Liver (tissue), 9 donors: ENCODE data around the gene AGAP4. TPM values are rescaled to one million over a fixed set of nuclear protein-coding genes. Genes with fewer than 3 reads are reported as not detected.
"Not testable (repeated sequence)": the region's sequence is repeated elsewhere in the genome, so short reads cannot be mapped to it uniquely, and the experiment has no call there.

ENCODE experiments used
- DNase-seq: peaks from one replicate; pipeline ENCODE4 v3.0.0-alpha.2; 2017; ENCODE audit warnings: low spot score
- H3K27ac ChIP-seq, 2 donors: one replicate each; pipeline ENCODE4 v1.7.0; 2013; ENCODE audit warnings: inconsistent platforms in 2 of 2, low read length in 2 of 2, control low read depth in 1 of 2, low read depth in 1 of 2, mild to moderate bottlenecking in 1 of 2
- H3K27me3 ChIP-seq, 4 donors: one replicate each; pipeline versions ENCODE4 v1.6.1 to v1.7.0; 2013; ENCODE audit warnings: low read length in 3 of 4, inconsistent platforms in 1 of 4, mild to moderate bottlenecking in 1 of 4, moderate library complexity in 1 of 4; ENCODE audit not compliant: control insufficient read depth in 4 of 4, insufficient read depth in 4 of 4
- H3K36me3 ChIP-seq, 4 donors: one replicate each; pipeline versions ENCODE4 v1.6.1 to v1.7.0; 2013; ENCODE audit warnings: low read length in 3 of 4, mild to moderate bottlenecking in 3 of 4, low read depth in 1 of 4, moderate library complexity in 1 of 4; ENCODE audit not compliant: control insufficient read depth in 4 of 4, insufficient read depth in 3 of 4
- H3K4me1 ChIP-seq, 4 donors: one replicate each; pipeline versions ENCODE4 v1.6.1 to v1.7.0; 2013; ENCODE audit warnings: low read length in 3 of 4, mild to moderate bottlenecking in 3 of 4, moderate library complexity in 1 of 4; ENCODE audit not compliant: control insufficient read depth in 4 of 4, insufficient read depth in 4 of 4
- H3K4me3 ChIP-seq, 3 donors: one replicate each; pipeline versions ENCODE4 v1.6.1 to v1.7.0; 2013; ENCODE audit warnings: low read length in 3 of 3, control low read depth in 1 of 3, low read depth in 1 of 3, mild to moderate bottlenecking in 1 of 3
- H3K9ac ChIP-seq, 2 donors: one replicate each; pipeline ENCODE4 v1.7.0; 2013; ENCODE audit warnings: low read length in 2 of 2, mild to moderate bottlenecking in 2 of 2, moderate library complexity in 2 of 2, control low read depth in 1 of 2, low read depth in 1 of 2
- H3K9me3 ChIP-seq, 4 donors: one replicate each; pipeline versions ENCODE4 v1.6.1 to v1.7.0; 2013; ENCODE audit warnings: low read length in 3 of 4; ENCODE audit not compliant: control insufficient read depth in 4 of 4
- EGR1 ChIP-seq, 2 donors: IDR thresholded peaks; 2 replicates each; pipeline ENCODE4 v1.6.1; 2016 to 2018; ENCODE audit warnings: antibody characterized with exemption in 2 of 2, low read depth in 2 of 2
- FOXA1 ChIP-seq: IDR thresholded peaks from 2 replicates; pipeline ENCODE4 v1.6.1; 2016; ENCODE audit warnings: antibody characterized with exemption
- FOXA2 ChIP-seq: IDR thresholded peaks from 2 replicates; pipeline ENCODE4 v1.6.1; 2016; ENCODE audit warnings: antibody characterized with exemption
- GABPA ChIP-seq, 2 donors: IDR thresholded peaks in 1 of 2; conservative IDR thresholded peaks in 1 of 2; 2 replicates each; pipeline ENCODE4 v1.6.1; 2016; ENCODE audit warnings: antibody characterized with exemption in 2 of 2, mild to moderate bottlenecking in 1 of 2, moderate library complexity in 1 of 2
- HNF4A ChIP-seq, 2 donors: conservative IDR thresholded peaks; 2 replicates each; pipeline ENCODE4 v1.6.1; 2016; ENCODE audit warnings: antibody characterized with exemption in 2 of 2, mild to moderate bottlenecking in 2 of 2
- HNF4G ChIP-seq: IDR thresholded peaks from 2 replicates; pipeline ENCODE4 v1.6.1; 2016; ENCODE audit warnings: antibody characterized with exemption
- JUND ChIP-seq, 2 donors: IDR thresholded peaks; 2 replicates each; pipeline ENCODE4 v1.6.1; 2016; ENCODE audit warnings: antibody characterized with exemption in 2 of 2
- NR2F2 ChIP-seq: IDR thresholded peaks from 2 replicates; pipeline ENCODE4 v1.6.1; 2016; ENCODE audit warnings: antibody characterized with exemption
- RAD21 ChIP-seq, 2 donors: IDR thresholded peaks; 2 replicates each; pipeline ENCODE4 v1.6.1; 2016; ENCODE audit warnings: antibody characterized with exemption in 2 of 2, mild to moderate bottlenecking in 2 of 2
- RXRA ChIP-seq, 2 donors: IDR thresholded peaks; 2 replicates each; pipeline ENCODE4 v1.6.1; 2017 to 2018; ENCODE audit warnings: antibody characterized with exemption in 2 of 2, mild to moderate bottlenecking in 1 of 2
- SP1 ChIP-seq: IDR thresholded peaks from 2 replicates; pipeline ENCODE4 v1.6.1; 2018; ENCODE audit warnings: antibody characterized with exemption, mild to moderate bottlenecking
- TAF1 ChIP-seq: conservative IDR thresholded peaks from 2 replicates; pipeline ENCODE4 v1.6.1; 2016; ENCODE audit warnings: antibody characterized with exemption, mild to moderate bottlenecking
- YY1 ChIP-seq: IDR thresholded peaks from 2 replicates; pipeline ENCODE4 v1.6.1; 2016; ENCODE audit warnings: antibody characterized with exemption, mild to moderate bottlenecking
- WGBS: extraction: QIAGEN DNeasy Blood & Tissue Kit; methylation state at CpG from one replicate; pipeline ENCODE4 v1.1.7; 2013; 5-methylcytosine and 5-hydroxymethylcytosine counted together
- polyA plus RNA-seq, 2 donors: library from polyadenylated mRNA; stranded (reverse) in 1 of 2; unstranded in 1 of 2; fragments of 200-250 nt in 1 of 2; fragments of >200 nt in 1 of 2; fragmentation: Nextera tagmentation in 1 of 2; extraction: Ambion mirVana in 1 of 2; gene quantifications; one replicate each; pipeline versions ENCODE4 v1.2.1 to v1.2.3, GENCODE V29; 2013 to 2015
- total RNA-seq, 2 donors: library from RNA; depleted of rRNA; stranded (reverse); fragments of >200 nt; gene quantifications; one replicate each; pipeline ENCODE4 v1.2.3, GENCODE V29; 2014
- TF ChIP-seq, protein P1 (sequence below): IDR thresholded peaks from 2 replicates; pipeline ENCODE4 v1.6.1; 2016; ENCODE audit warnings: antibody characterized with exemption
- TF ChIP-seq, protein P2 (sequence below): IDR thresholded peaks from 2 replicates; pipeline ENCODE4 v1.6.1; 2016; ENCODE audit warnings: antibody characterized with exemption
- TF ChIP-seq, protein P3 (sequence below): IDR thresholded peaks from 2 replicates; pipeline ENCODE4 v1.6.1; 2016; ENCODE audit warnings: antibody characterized with exemption, mild to moderate bottlenecking
- TF ChIP-seq, protein P4 (sequence below): IDR thresholded peaks from 2 replicates; pipeline ENCODE4 v1.6.1; 2016; ENCODE audit warnings: antibody characterized with exemption
- TF ChIP-seq, protein P5 (sequence below): fragments of 150-350 bp; IDR thresholded peaks from 2 replicates; pipeline ENCODE4 v1.5.1; 2017; ENCODE audit warnings: improper control_type of control experiment, low read depth, low read length; ENCODE audit not compliant: missing input control
- donor health status: healthy.
- donor health status: healthy.
- donor health status: healthy.
- donor health status: healthy.
- donor health status: healthy.

Gene AGAP4
- total and polyA plus RNA-seq, 4 donors = 1.9 to 6.6 (median 4.2) TPM

DNA sequence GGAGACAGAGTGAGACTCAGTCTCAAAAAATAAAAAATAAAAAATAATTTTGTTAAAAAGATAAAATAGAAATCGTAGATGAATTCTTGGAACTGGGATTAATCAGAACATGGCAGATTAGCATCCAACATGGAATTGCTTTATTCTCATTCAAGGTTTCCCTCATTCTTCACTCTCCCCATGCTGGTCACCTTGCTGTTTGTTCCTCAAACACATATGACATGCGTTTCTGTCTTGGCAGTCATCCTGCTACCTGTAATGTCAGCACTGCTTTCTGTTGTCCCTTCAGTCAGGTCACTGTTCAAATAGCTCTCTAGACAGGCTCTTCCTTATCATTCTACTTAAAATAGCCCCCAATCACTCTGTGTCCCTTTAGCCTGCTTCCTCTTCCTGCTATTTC lies 24.4 kb downstream of the AGAP4 start:
- not testable (repeated sequence) for H3K9ac ChIP-seq, H3K27ac ChIP-seq, H3K9me3 ChIP-seq, H3K4me3 ChIP-seq, H3K27me3 ChIP-seq, H3K4me1 ChIP-seq, H3K36me3 ChIP-seq, DNase-seq
- WGBS = 54% methylated on average over 2 of the region's 2 CpGs

DNA sequence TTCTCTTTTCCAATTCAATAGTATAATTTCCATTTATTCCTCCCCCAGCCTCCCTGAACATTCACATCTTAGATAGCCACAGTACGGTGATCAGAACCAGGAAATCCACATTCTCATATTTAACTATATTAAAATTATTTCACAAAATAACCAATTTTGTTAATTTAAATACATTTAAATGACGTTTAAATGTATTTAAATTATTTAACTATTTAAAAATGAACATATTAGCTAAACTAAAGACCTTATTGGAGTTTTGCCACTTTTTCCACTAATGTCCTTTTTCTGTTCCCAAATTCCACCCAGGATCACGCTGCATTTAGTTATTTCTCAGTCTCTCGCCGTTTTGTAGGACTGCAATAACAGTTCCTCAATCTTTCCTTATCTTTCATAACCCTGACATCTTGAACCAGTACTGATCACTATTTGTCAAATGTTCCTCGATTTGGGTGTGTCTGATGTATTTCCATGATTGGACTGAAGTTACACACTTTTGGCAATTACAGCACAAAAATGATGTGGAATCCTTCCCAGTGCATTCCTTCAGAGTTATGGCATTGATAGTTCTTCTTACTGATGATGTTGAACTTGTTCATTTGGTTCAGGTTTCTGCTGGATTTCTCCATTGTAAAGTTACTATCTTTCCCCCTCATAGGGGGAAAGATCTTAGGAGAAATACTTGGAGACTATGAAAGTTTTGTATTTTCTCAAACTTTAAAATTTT lies 27.0 kb downstream of the AGAP4 start:
- H3K4me1 ChIP-seq, H3K9me3 ChIP-seq, H3K36me3 ChIP-seq, H3K9ac ChIP-seq, H3K4me3 ChIP-seq, H3K27me3 ChIP-seq, DNase-seq, H3K27ac ChIP-seq: not testable (repeated sequence)
- 79% methylated on average over 6 of the region's 6 CpGs for WGBS

DNA sequence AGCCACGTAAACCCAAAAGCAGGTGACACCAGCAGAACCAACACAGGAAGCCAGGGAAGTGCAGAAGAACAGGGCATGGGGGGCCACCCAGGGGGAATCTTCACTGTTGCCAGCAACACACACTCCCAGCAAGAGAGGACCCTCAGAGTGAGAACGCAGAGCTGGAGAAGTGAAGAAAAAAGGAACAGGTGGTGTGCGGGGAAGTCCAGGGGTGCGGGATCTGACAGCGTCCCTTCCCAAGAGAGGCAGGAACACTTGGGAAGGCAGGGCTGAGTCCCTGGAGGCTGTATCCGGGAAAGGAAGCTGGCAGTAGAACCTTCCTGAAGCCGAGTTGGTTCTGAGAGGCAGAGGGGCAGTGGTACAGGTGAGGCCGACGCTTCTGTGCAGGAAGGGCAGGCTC lies 27.7 kb downstream of the AGAP4 start:
- DNase-seq = no peak
- Histone ChIP-seq H3K36me3 (no peaks in the 10 kb centered on the region), H3K27ac (no peak overlapping the region), H3K27me3 (no peaks in the 10 kb centered on the region), H3K9me3 (no peaks in the 10 kb centered on the region), H3K4me1 (no peaks in the 10 kb centered on the region), H3K4me3 (no peak overlapping the region), H3K9ac (no peak overlapping the region)
- WGBS = 78% methylated on average over 9 of the region's 9 CpGs
- TF ChIP-seq, protein P1, sequence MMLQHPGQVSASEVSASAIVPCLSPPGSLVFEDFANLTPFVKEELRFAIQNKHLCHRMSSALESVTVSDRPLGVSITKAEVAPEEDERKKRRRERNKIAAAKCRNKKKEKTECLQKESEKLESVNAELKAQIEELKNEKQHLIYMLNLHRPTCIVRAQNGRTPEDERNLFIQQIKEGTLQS = no peak
- TF ChIP-seq, protein P2, sequence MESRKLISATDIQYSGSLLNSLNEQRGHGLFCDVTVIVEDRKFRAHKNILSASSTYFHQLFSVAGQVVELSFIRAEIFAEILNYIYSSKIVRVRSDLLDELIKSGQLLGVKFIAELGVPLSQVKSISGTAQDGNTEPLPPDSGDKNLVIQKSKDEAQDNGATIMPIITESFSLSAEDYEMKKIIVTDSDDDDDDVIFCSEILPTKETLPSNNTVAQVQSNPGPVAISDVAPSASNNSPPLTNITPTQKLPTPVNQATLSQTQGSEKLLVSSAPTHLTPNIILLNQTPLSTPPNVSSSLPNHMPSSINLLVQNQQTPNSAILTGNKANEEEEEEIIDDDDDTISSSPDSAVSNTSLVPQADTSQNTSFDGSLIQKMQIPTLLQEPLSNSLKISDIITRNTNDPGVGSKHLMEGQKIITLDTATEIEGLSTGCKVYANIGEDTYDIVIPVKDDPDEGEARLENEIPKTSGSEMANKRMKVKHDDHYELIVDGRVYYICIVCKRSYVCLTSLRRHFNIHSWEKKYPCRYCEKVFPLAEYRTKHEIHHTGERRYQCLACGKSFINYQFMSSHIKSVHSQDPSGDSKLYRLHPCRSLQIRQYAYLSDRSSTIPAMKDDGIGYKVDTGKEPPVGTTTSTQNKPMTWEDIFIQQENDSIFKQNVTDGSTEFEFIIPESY = no peak
- TF ChIP-seq RXRA (IDR thresholded peaks at IDR 0.05) (no peak), EGR1 (IDR thresholded peaks at IDR 0.05; ENCODE audit: low read depth in 2 of 2) (no peak), FOXA2 (no peak), TAF1 (no peak), HNF4G (no peak), YY1 (no peak), FOXA1 (no peak), JUND (IDR thresholded peaks at IDR 0.05) (no peak), SP1 (no peak), RAD21 (IDR thresholded peaks at IDR 0.05) (no peak), GABPA (IDR thresholded peaks at IDR 0.05 in 1 of 2, conservative IDR thresholded peaks at IDR 0.05 in 1 of 2) (no peak), NR2F2 (no peak), HNF4A (conservative IDR thresholded peaks at IDR 0.05) (no peak)
- TF ChIP-seq, protein P3, sequence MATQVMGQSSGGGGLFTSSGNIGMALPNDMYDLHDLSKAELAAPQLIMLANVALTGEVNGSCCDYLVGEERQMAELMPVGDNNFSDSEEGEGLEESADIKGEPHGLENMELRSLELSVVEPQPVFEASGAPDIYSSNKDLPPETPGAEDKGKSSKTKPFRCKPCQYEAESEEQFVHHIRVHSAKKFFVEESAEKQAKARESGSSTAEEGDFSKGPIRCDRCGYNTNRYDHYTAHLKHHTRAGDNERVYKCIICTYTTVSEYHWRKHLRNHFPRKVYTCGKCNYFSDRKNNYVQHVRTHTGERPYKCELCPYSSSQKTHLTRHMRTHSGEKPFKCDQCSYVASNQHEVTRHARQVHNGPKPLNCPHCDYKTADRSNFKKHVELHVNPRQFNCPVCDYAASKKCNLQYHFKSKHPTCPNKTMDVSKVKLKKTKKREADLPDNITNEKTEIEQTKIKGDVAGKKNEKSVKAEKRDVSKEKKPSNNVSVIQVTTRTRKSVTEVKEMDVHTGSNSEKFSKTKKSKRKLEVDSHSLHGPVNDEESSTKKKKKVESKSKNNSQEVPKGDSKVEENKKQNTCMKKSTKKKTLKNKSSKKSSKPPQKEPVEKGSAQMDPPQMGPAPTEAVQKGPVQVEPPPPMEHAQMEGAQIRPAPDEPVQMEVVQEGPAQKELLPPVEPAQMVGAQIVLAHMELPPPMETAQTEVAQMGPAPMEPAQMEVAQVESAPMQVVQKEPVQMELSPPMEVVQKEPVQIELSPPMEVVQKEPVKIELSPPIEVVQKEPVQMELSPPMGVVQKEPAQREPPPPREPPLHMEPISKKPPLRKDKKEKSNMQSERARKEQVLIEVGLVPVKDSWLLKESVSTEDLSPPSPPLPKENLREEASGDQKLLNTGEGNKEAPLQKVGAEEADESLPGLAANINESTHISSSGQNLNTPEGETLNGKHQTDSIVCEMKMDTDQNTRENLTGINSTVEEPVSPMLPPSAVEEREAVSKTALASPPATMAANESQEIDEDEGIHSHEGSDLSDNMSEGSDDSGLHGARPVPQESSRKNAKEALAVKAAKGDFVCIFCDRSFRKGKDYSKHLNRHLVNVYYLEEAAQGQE = no peak
- TF ChIP-seq, protein P4, sequence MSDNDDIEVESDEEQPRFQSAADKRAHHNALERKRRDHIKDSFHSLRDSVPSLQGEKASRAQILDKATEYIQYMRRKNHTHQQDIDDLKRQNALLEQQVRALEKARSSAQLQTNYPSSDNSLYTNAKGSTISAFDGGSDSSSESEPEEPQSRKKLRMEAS = no peak
- TF ChIP-seq, protein P5, sequence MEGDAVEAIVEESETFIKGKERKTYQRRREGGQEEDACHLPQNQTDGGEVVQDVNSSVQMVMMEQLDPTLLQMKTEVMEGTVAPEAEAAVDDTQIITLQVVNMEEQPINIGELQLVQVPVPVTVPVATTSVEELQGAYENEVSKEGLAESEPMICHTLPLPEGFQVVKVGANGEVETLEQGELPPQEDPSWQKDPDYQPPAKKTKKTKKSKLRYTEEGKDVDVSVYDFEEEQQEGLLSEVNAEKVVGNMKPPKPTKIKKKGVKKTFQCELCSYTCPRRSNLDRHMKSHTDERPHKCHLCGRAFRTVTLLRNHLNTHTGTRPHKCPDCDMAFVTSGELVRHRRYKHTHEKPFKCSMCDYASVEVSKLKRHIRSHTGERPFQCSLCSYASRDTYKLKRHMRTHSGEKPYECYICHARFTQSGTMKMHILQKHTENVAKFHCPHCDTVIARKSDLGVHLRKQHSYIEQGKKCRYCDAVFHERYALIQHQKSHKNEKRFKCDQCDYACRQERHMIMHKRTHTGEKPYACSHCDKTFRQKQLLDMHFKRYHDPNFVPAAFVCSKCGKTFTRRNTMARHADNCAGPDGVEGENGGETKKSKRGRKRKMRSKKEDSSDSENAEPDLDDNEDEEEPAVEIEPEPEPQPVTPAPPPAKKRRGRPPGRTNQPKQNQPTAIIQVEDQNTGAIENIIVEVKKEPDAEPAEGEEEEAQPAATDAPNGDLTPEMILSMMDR = no peak
